Measurements from ENCODE around the gene ULBP2.
"Not testable (repeated sequence)": the region's sequence is repeated elsewhere in the genome, so short reads cannot be mapped to it uniquely, and the experiment has no call there.

GRCh38 chr6:149927025-149927424, 14.8 kb upstream of the ULBP2 start:
- TF ChIP-seq POLR2A (IDR thresholded peaks at IDR 0.05; ENCODE audit: control extremely low read depth in 1 of 2, low read depth in 2 of 2, low read length in 2 of 2); EGR1 (IDR thresholded peaks at IDR 0.05; ENCODE audit: borderline replicate concordance, low read depth, low read length); EZH2 (IDR thresholded peaks at IDR 0.05; ENCODE audit: low read depth, low read length, severe bottlenecking); ATF3 (IDR thresholded peaks at IDR 0.05; ENCODE audit: insufficient read depth, low read depth, low read length); YY1 (IDR thresholded peaks at IDR 0.05; ENCODE audit: low read depth, low read length); KDM5A (IDR thresholded peaks at IDR 0.05; ENCODE audit: low read length): not testable (repeated sequence)

Data from H1 (cell line).